Common myeloid progenitor, CD34-positive (primary cell): Measurements from ENCODE around the gene TCF12.

Experiments used
- CTCF ChIA-PET: fragments of 350-600 bp; sonication (Branson Sonifier 250); formaldehyde crosslinking; loops from one replicate; lab custom pipeline; 2021; ENCODE audit warnings: antibody characterized with exemption; lab: Charles Lee
- POLR2A ChIA-PET: fragments of 350-600 bp; sonication (Branson Sonifier 250); formaldehyde crosslinking; loops from one replicate; lab custom pipeline; 2021; ENCODE audit warnings: antibody characterized with exemption; lab: Charles Lee
- DNase-seq, 3 donors: peaks; one replicate each; pipeline versions ENCODE4 v3.0.0 to v3.0.0-alpha.2; 2013
- H3K27ac ChIP-seq, 2 experiments: 1 replicate in 1 of 2; 2 replicates in 1 of 2; pipeline ENCODE4 v1.7.0; 2013; ENCODE audit warnings: inconsistent platforms in 2 of 2, low read length in 2 of 2, mild to moderate bottlenecking in 2 of 2, low read depth in 1 of 2, moderate library complexity in 1 of 2; ENCODE audit not compliant: severe bottlenecking in 2 of 2, insufficient read depth in 1 of 2, poor library complexity in 1 of 2
- H3K27me3 ChIP-seq, 5 experiments: replicated peaks in 2 of 5; 1 replicate in 3 of 5; 2 replicates in 2 of 5; pipeline versions ENCODE4 v1.6.1 to v1.7.0; 2013; ENCODE audit warnings: low read length in 4 of 5, mild to moderate bottlenecking in 2 of 5, moderate library complexity in 2 of 5, inconsistent platforms in 1 of 5; ENCODE audit not compliant: insufficient read depth in 5 of 5, control insufficient read depth in 4 of 5
- H3K36me3 ChIP-seq, 4 experiments: 1 replicate in 2 of 4; 2 replicates in 2 of 4; pipeline versions ENCODE4 v1.6.1 to v1.7.0; 2013; ENCODE audit warnings: low read length in 3 of 4, control low read depth in 1 of 4, mild to moderate bottlenecking in 1 of 4; ENCODE audit not compliant: control insufficient read depth in 4 of 4, insufficient read depth in 4 of 4
- H3K4me1 ChIP-seq, 4 experiments: 1 replicate in 3 of 4; 2 replicates in 1 of 4; pipeline versions ENCODE4 v1.6.1 to v1.7.1; 2013; ENCODE audit warnings: low read length in 3 of 4, mild to moderate bottlenecking in 3 of 4, control low read depth in 1 of 4, inconsistent platforms in 1 of 4, moderate library complexity in 1 of 4; ENCODE audit not compliant: control insufficient read depth in 4 of 4, insufficient read depth in 4 of 4; ENCODE audit errors: control extremely low read depth in 1 of 4
- H3K4me3 ChIP-seq, 7 experiments: 1 replicate in 4 of 7; 2 replicates in 3 of 7; pipeline versions ENCODE4 v1.5.1 to v1.7.0; 2013; ENCODE audit warnings: mild to moderate bottlenecking in 7 of 7, low read length in 6 of 7, moderate library complexity in 6 of 7, inconsistent platforms in 2 of 7, low read depth in 2 of 7, control low read depth in 1 of 7; ENCODE audit not compliant: insufficient read depth in 4 of 7, control insufficient read depth in 1 of 7; ENCODE audit errors: extremely low read depth in 1 of 7
- H3K9me3 ChIP-seq, 5 experiments: 1 replicate in 4 of 5; 2 replicates in 1 of 5; pipeline versions ENCODE4 v1.6.1 to v1.7.1; 2013; ENCODE audit warnings: low read length in 4 of 5, mild to moderate bottlenecking in 2 of 5, inconsistent platforms in 1 of 5, low read depth in 1 of 5, moderate library complexity in 1 of 5; ENCODE audit not compliant: control insufficient read depth in 4 of 5, insufficient read depth in 2 of 5; ENCODE audit errors: control extremely low read depth in 1 of 5
- WGBS: methylation state at CpG from one replicate; pipeline ENCODE4 v1.1.5; 2013; ENCODE audit not compliant: insufficient coverage; 5-methylcytosine and 5-hydroxymethylcytosine counted together

TCF12 gene

DNA sequence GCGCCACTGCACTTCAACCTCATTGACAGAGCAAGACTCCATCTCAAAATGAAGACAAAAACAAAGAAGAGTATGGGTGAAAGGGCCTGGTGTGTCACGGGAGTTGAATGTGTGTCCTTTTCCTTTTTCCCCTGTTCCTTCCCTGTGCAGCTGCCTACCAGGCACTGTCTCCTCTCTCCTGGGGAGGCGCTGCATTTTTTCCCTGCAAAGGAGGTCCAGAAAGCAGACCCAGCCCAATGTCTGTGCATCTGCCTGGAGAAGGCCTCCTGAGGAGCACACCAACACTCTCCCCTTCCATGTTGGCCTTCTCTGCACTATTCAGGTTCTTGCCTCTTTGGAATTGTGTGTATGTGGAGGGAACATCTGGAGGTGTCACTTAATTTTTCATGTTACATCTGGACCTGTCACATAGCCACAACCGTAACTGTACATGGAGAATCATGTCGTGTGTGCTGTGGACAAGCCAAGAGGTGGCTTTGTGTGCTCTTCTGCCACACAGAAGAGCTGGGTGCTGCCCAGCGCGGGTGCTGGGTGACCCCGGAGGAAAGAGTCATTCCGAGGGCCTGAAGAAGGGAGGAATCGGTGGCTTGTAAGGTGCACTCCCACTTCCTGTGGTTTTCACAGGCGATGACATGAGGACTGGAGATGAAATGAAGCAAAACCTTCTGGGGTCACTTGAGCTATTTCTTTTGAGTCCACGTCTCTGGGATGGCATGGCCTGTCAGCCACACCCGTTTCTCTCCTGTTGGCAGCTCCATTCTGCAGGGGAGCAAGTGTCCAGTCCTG is 411.3 kb downstream of the TCF12 start:
- Histone ChIP-seq H3K27me3 (no peaks in the 10 kb centered on the region), H3K27ac (no peak overlapping the region), H3K36me3 (no peaks in the 10 kb centered on the region), H3K4me1 (peaks cover 0 to 20% (median 7%) of the 10 kb centered on the region in 4 experiments), H3K4me3 (no peak overlapping the region), H3K9me3 (no peaks in the 10 kb centered on the region)
- ChIA-PET CTCF (interaction anchor here (2.0 kb wide), 1 partner anchor 197 kb away, joined by 6 read pairs; no protein-coding TSS in a partner anchor), POLR2A (interaction anchor here (0.6 kb wide), 1 partner anchor 561 kb away, joined by 3 read pairs; no protein-coding TSS in a partner anchor)
- WGBS: 55% methylated on average over 11 of the region's 13 CpGs
- no peak for DNase-seq

- no peaks in the 10 kb centered on the region for H3K27me3 ChIP-seq
- DNase-seq: no peak
- CTCF ChIA-PET: interaction anchor here (1.1 to 2.0 kb wide), 2 partner anchors 15 to 196 kb away, joined by 3 to 6 read pairs; no protein-coding TSS in a partner anchor
- 75% methylated on average over 7 of the region's 14 CpGs for WGBS
- no peak overlapping the region for H3K4me3 ChIP-seq
- H3K36me3 ChIP-seq: no peaks in the 10 kb centered on the region
- no peaks in the 10 kb centered on the region for H3K9me3 ChIP-seq
- POLR2A ChIA-PET: no interaction called here
- H3K27ac ChIP-seq: no peak overlapping the region
- H3K4me1 ChIP-seq: peaks cover 0 to 28% (median 7%) of the 10 kb centered on the region in 4 experiments
Measured at GRCh38 chr15:57330619-57331340, 412.3 kb downstream of the TCF12 start.

- CTCF ChIA-PET: interaction anchor here (0.8 to 1.0 kb wide), 2 partner anchors 197 to 202 kb away, joined by 3 to 5 read pairs; no protein-coding TSS in a partner anchor
- WGBS: 98% methylated on average over 5 of the region's 8 CpGs
- no peaks in the 10 kb centered on the region for H3K27me3 ChIP-seq
Measured at GRCh38 chr15:57332326-57332725, 413.9 kb downstream of the TCF12 start.

DNA sequence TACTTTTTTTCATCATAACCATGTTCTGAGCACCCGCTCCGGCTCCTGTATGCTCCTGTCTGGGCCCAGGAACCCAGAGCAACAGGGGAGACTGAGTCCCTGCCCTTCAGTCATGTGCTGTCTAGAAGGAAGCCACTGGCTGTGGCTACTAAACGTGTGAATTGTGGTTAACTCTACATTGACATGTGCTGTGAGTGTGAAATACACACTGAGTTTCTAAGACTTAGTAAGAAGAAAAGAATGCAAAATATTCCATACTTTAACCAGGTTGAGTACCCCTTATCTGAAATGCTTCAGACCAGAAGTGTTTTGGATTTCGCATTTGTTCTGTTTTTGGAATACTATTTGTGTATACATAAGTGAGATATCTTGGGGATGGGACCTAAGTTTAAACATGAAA is 415.0 kb downstream of the TCF12 start:
- H3K27ac ChIP-seq: no peak overlapping the region
- POLR2A ChIA-PET: no interaction called here
- CTCF ChIA-PET: interaction anchor here (1.0 to 2.5 kb wide), 2 partner anchors 188 to 194 kb away, joined by 3 to 8 read pairs; no protein-coding TSS in a partner anchor
- H3K4me3 ChIP-seq: no peak overlapping the region
- H3K36me3 ChIP-seq: no peaks in the 10 kb centered on the region
- peaks cover 0 to 37% (median 15%) of the 10 kb centered on the region in 4 experiments for H3K4me1 ChIP-seq
- no peaks in the 10 kb centered on the region for H3K9me3 ChIP-seq
- no CpG with 5 or more reads among the region's 4 CpGs for WGBS
- DNase-seq: no peak
- H3K27me3 ChIP-seq: no peaks in the 10 kb centered on the region

More at GRCh38 chr15:57332326-57332725, 413.9 kb downstream of the TCF12 start:
- H3K27ac ChIP-seq: no peak overlapping the region
- DNase-seq: no peak
- H3K9me3 ChIP-seq: no peaks in the 10 kb centered on the region
- POLR2A ChIA-PET: no interaction called here
- H3K4me3 ChIP-seq: no peak overlapping the region
- H3K36me3 ChIP-seq: no peaks in the 10 kb centered on the region
- H3K4me1 ChIP-seq: peaks cover 0 to 28% (median 7%) of the 10 kb centered on the region in 4 experiments

GRCh38 chr15:57334257-57334656 is 415.8 kb downstream of the TCF12 start:
- POLR2A ChIA-PET: no interaction called here
- Histone ChIP-seq H3K27ac (no peak overlapping the region), H3K27me3 (no peaks in the 10 kb centered on the region), H3K9me3 (no peaks in the 10 kb centered on the region), H3K4me1 (peaks cover 0 to 37% (median 15%) of the 10 kb centered on the region in 4 experiments), H3K4me3 (no peak overlapping the region), H3K36me3 (no peaks in the 10 kb centered on the region)
- CTCF ChIA-PET: interaction anchor here (1.0 to 2.5 kb wide), 2 partner anchors 189 to 194 kb away, joined by 3 to 8 read pairs; no protein-coding TSS in a partner anchor
- no peak for DNase-seq
- whole genome bisulfite sequencing: 81% methylated on average over 11 of the region's 12 CpGs

DNA sequence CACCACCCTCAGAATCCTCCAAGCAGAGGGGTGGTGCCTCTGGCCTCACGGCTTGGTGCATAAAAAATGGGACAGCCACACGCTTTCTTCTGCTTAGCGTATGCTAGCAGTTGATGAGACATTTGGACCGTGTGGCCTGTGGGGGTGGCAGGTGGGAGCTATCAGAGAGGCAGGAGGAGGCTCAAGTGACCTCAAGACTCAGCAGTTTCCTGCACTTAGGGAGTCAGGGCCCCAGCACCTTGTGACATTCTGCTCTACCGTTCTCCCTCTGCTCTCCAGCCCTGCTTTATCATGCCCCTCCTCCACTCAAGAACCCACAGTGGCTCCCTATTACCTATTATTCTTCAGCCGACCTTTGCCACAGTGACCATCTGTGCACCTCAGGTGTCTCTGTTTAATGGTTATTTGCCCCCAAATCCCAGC is 416.9 kb downstream of the TCF12 start:
- Histone ChIP-seq H3K27me3 (no peaks in the 10 kb centered on the region), H3K36me3 (no peaks in the 10 kb centered on the region), H3K4me1 (peaks cover 0 to 27% (median 10%) of the 10 kb centered on the region in 4 experiments), H3K4me3 (no peak overlapping the region), H3K27ac (no peak overlapping the region), H3K9me3 (no peaks in the 10 kb centered on the region)
- DNase-seq: peak in 1 of 3 donors; percentile 24
- ChIA-PET POLR2A (no interaction called here), CTCF (interaction anchor here (1.1 to 2.5 kb wide), 2 partner anchors 13 to 193 kb away, joined by 3 to 8 read pairs; no protein-coding TSS in a partner anchor)
- 71% methylated on average over 6 of the region's 6 CpGs for WGBS
